Trophoblast cell (in vitro differentiated cells and primary cell): Measurements from ENCODE around the gene LMF1.

Experiments used
- DNase-seq, 2 donors: peaks; one replicate each; pipeline ENCODE4 v3.0.0-alpha.2; 2016
- H2AFZ ChIP-seq: 2 replicates; pipeline ENCODE4 v1.6.1; 2013; ENCODE audit warnings: low read length, moderate library complexity, mild to moderate bottlenecking; ENCODE audit not compliant: insufficient read depth, poor library complexity
- H2AK5ac ChIP-seq: 2 replicates; pipeline ENCODE4 v1.6.1; 2013; ENCODE audit warnings: mild to moderate bottlenecking, low read length
- H2BK120ac ChIP-seq: 2 replicates; pipeline ENCODE4 v1.6.1; 2013; ENCODE audit warnings: low read length, mild to moderate bottlenecking, moderate library complexity; ENCODE audit not compliant: insufficient read depth, poor library complexity
- H2BK12ac ChIP-seq: 2 replicates; pipeline ENCODE4 v1.6.1; 2013; ENCODE audit warnings: mild to moderate bottlenecking, low read length, moderate library complexity
- H2BK5ac ChIP-seq: 2 replicates; pipeline ENCODE4 v1.6.1; 2013; ENCODE audit warnings: low read length, low read depth, moderate library complexity, mild to moderate bottlenecking; ENCODE audit not compliant: poor library complexity
- H3K14ac ChIP-seq: 2 replicates; pipeline ENCODE4 v1.6.1; 2013; ENCODE audit warnings: mild to moderate bottlenecking, low read length
- H3K18ac ChIP-seq: 2 replicates; pipeline ENCODE4 v1.6.1; 2013; ENCODE audit warnings: mild to moderate bottlenecking, low read length
- H3K23ac ChIP-seq: 2 replicates; pipeline ENCODE4 v1.6.1; 2013; ENCODE audit warnings: low read length
- H3K27ac ChIP-seq: 2 replicates; pipeline ENCODE4 v1.5.1; 2013; ENCODE audit warnings: low read depth, mild to moderate bottlenecking, inconsistent platforms, low read length, moderate library complexity
- H3K27me3 ChIP-seq: 2 replicates; pipeline ENCODE4 v1.6.1; 2013; ENCODE audit warnings: inconsistent platforms, mild to moderate bottlenecking, low read length, moderate library complexity; ENCODE audit not compliant: insufficient read depth
- H3K36me3 ChIP-seq, 2 experiments: 1 replicate in 1 of 2; 2 replicates in 1 of 2; pipeline ENCODE4 v1.6.1; 2013; ENCODE audit warnings: low read length in 2 of 2, mild to moderate bottlenecking in 2 of 2, moderate library complexity in 1 of 2; ENCODE audit not compliant: insufficient read depth in 2 of 2, control insufficient read depth in 1 of 2
- H3K4ac ChIP-seq: 2 replicates; pipeline ENCODE4 v1.6.1; 2013; ENCODE audit warnings: low read depth, mild to moderate bottlenecking, low read length, moderate library complexity
- H3K4me1 ChIP-seq, 2 experiments: 1 replicate in 1 of 2; 2 replicates in 1 of 2; pipeline ENCODE4 v1.6.1; 2013; ENCODE audit warnings: low read length in 2 of 2, mild to moderate bottlenecking in 2 of 2, moderate library complexity in 1 of 2; ENCODE audit not compliant: insufficient read depth in 2 of 2, control insufficient read depth in 1 of 2
- H3K4me2 ChIP-seq: 2 replicates; pipeline ENCODE4 v1.6.1; 2013; ENCODE audit warnings: inconsistent platforms, mild to moderate bottlenecking, low read length, moderate library complexity
- H3K4me3 ChIP-seq: 2 replicates; pipeline ENCODE4 v1.5.1; 2013; ENCODE audit warnings: mild to moderate bottlenecking, low read depth, low read length, inconsistent platforms
- H3K79me1 ChIP-seq: one replicate; pipeline ENCODE4 v1.6.1; 2013; ENCODE audit warnings: low read length
- H3K79me2 ChIP-seq: 2 replicates; pipeline ENCODE4 v1.6.1; 2013; ENCODE audit warnings: low read length, mild to moderate bottlenecking; ENCODE audit not compliant: control insufficient read depth, insufficient read depth, poor library complexity
- H3K9ac ChIP-seq: 2 replicates; pipeline ENCODE4 v1.6.1; 2013; ENCODE audit warnings: mild to moderate bottlenecking, low read length
- H3K9me3 ChIP-seq: 2 replicates; pipeline ENCODE4 v1.6.1; 2013; ENCODE audit warnings: low read depth, mild to moderate bottlenecking, control low read depth, inconsistent platforms, low read length; ENCODE audit not compliant: insufficient read depth
- H4K12ac ChIP-seq: 2 replicates; pipeline ENCODE4 v1.6.1; 2013; ENCODE audit warnings: low read depth, mild to moderate bottlenecking, low read length, moderate library complexity
- H4K8ac ChIP-seq: 2 replicates; pipeline ENCODE4 v1.6.1; 2013; ENCODE audit warnings: low read depth, mild to moderate bottlenecking, low read length, moderate library complexity
- H4K91ac ChIP-seq: one replicate; pipeline ENCODE4 v1.6.1; 2013; ENCODE audit warnings: low read depth, mild to moderate bottlenecking, low read length, moderate library complexity
- WGBS: extraction: QIAGEN DNeasy Blood & Tissue Kit; methylation state at CpG from one replicate; pipeline ENCODE4 v1.1.7; 2013; ENCODE audit warnings: missing lambda C conversion rate; ENCODE audit not compliant: insufficient read length, insufficient coverage; ENCODE audit errors: extremely low coverage; 5-methylcytosine and 5-hydroxymethylcytosine counted together

Gene LMF1

DNA sequence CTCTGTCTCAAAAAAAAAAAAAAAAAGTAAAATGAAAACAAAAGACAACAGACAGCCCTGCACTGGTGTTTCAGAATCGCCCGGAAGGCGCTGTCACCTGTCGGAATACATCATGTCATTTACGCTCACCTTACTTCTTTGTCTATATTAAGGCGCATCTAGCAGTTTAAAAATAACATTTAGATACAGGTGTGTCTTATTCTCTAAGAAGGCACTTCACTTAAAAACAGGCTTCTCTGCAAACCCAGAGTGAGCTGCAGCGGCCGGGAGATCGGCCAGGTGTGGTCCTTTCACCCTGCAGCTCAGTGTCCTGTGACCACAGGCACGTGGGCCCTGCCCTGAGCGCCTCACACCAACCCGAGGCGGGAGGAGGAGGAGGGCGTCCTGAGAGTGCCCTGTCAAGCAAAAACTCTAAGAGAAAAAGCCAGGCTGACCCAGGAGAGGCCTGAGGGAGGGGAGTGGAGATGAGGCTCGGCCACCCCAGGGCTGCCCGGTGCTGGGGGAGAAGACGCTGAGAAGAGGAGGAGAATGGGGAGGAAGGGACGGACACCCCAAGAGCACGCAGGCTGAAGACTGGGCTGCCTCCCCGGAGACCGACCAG lies 3.3 kb upstream of the LMF1 start:
- Histone ChIP-seq H4K8ac (no peak overlapping the region), H2BK120ac (no peak overlapping the region), H2AFZ (no peak overlapping the region), H3K14ac (no peak overlapping the region), H2AK5ac (no peak overlapping the region), H3K27me3 (no peaks in the 10 kb centered on the region), H3K4me1 (peaks cover 9 to 11% of the 10 kb centered on the region in 2 experiments), H4K12ac (no peak overlapping the region), H2BK5ac (no peak overlapping the region), H3K79me1 (peaks cover 6% of the 10 kb centered on the region), H2BK12ac (no peak overlapping the region), H3K27ac (no peak overlapping the region), H3K4me2 (no peak overlapping the region), H3K4me3 (no peak overlapping the region), H4K91ac (no peak overlapping the region), H3K18ac (no peak overlapping the region), H3K4ac (no peak overlapping the region), H3K23ac (no peak overlapping the region), H3K36me3 (peaks cover 0 to 2% of the 10 kb centered on the region in 2 experiments), H3K9me3 (peaks cover 12% of the 10 kb centered on the region), H3K79me2 (peaks cover 7% of the 10 kb centered on the region), H3K9ac (no peak overlapping the region)
- DNase-seq = peak in 1 of 2 donors; percentile 36
- WGBS = no CpG with 5 or more reads among the region's 21 CpGs

DNA sequence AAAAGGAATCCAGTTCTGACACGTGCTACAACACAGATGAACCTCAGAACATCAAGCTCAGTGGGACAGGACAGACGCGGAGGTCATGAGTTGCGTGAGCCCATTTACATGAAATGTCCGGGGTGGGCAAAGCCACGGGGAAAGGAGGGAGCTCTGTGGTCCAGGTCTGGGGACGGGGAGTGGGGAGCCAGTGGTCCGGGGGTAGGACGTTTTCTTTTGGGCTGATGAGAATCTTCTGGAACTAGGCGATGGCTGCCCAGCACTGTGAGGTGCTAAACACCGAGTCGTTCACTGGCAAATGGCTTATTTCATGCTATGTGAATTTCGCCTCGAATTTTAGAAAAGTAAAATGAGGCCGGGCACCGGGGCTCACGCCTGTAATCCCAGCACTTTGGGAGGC lies 2.6 kb upstream of the LMF1 start:
- H3K79me1 ChIP-seq = peaks cover 6% of the 10 kb centered on the region
- peaks cover 7% of the 10 kb centered on the region for H3K79me2 ChIP-seq
- H3K4ac ChIP-seq = no peak overlapping the region
- no peak overlapping the region for H4K91ac ChIP-seq
- no peak overlapping the region for H4K12ac ChIP-seq
- H3K36me3 ChIP-seq = peaks cover 0 to 2% of the 10 kb centered on the region in 2 experiments
- H3K27me3 ChIP-seq = no peaks in the 10 kb centered on the region
- no peak overlapping the region for H3K14ac ChIP-seq
- no peak overlapping the region for H2AFZ ChIP-seq
- peaks cover 12% of the 10 kb centered on the region for H3K9me3 ChIP-seq
- WGBS = no CpG with 5 or more reads among the region's 17 CpGs
- H3K18ac ChIP-seq = no peak overlapping the region
- H3K27ac ChIP-seq = no peak overlapping the region
- H3K9ac ChIP-seq = no peak overlapping the region
- H2BK120ac ChIP-seq = no peak overlapping the region
- no peak overlapping the region for H2AK5ac ChIP-seq
- H3K4me3 ChIP-seq = no peak overlapping the region
- no peak for DNase-seq
- H4K8ac ChIP-seq = no peak overlapping the region
- H3K4me2 ChIP-seq = no peak overlapping the region
- H3K23ac ChIP-seq = no peak overlapping the region
- peaks cover 9 to 11% of the 10 kb centered on the region in 2 experiments for H3K4me1 ChIP-seq
- H2BK5ac ChIP-seq = no peak overlapping the region
- no peak overlapping the region for H2BK12ac ChIP-seq

- Histone ChIP-seq H3K4me1 (peaks cover 9 to 11% of the 10 kb centered on the region in 2 experiments), H4K91ac (no peak overlapping the region), H3K79me1 (peaks cover 6% of the 10 kb centered on the region), H3K4ac (no peak overlapping the region), H2BK120ac (no peak overlapping the region), H3K27me3 (no peaks in the 10 kb centered on the region), H3K4me3 (no peak overlapping the region), H3K23ac (no peak overlapping the region), H3K4me2 (no peak overlapping the region), H2AFZ (no peak overlapping the region), H4K12ac (no peak overlapping the region), H4K8ac (no peak overlapping the region), H3K14ac (no peak overlapping the region), H2BK5ac (no peak overlapping the region), H3K9me3 (peaks cover 10% of the 10 kb centered on the region), H3K9ac (no peak overlapping the region), H3K36me3 (peaks cover 0 to 2% of the 10 kb centered on the region in 2 experiments), H3K18ac (no peak overlapping the region), H3K79me2 (peaks cover 7% of the 10 kb centered on the region), H2AK5ac (no peak overlapping the region), H3K27ac (no peak overlapping the region), H2BK12ac (no peak overlapping the region)
- DNase-seq = no peak
- no CpG with 5 or more reads among the region's 32 CpGs for WGBS
Measured at GRCh38 chr16:972316-973002, 1.7 kb upstream of the LMF1 start.

DNA sequence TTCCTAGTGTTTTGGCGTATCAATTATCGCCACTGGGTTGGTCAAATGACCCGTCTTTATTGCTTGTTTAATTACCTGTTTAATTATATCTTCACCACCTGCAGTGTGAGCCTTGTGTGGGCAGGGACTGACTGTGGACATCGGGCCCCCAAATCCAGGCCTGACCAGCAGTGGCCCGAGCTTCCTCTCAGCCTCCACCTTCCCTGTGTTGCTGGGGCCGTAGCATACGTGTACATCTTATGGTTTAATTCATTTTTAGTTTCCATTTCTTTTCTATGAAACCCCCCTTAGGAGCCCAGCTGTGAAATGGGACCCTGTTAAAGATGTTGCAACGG lies 1.2 kb upstream of the LMF1 start:
- Histone ChIP-seq H2BK5ac (no peak overlapping the region), H3K27ac (no peak overlapping the region), H2BK12ac (no peak overlapping the region), H4K91ac (no peak overlapping the region), H3K4me2 (no peak overlapping the region), H3K4ac (no peak overlapping the region), H2BK120ac (no peak overlapping the region), H3K4me1 (peaks cover 9 to 11% of the 10 kb centered on the region in 2 experiments), H2AK5ac (no peak overlapping the region), H3K14ac (no peak overlapping the region), H3K9me3 (peaks cover 13% of the 10 kb centered on the region), H4K8ac (no peak overlapping the region), H3K79me1 (peaks cover 6% of the 10 kb centered on the region), H4K12ac (no peak overlapping the region), H3K18ac (no peak overlapping the region), H3K27me3 (no peaks in the 10 kb centered on the region), H2AFZ (no peak overlapping the region), H3K23ac (no peak overlapping the region), H3K79me2 (peaks cover 7% of the 10 kb centered on the region), H3K36me3 (peaks cover 0 to 2% of the 10 kb centered on the region in 2 experiments), H3K4me3 (no peak overlapping the region), H3K9ac (no peak overlapping the region)
- no CpG with 5 or more reads among the region's 8 CpGs for WGBS
- no peak for DNase-seq
